OCI-LY1 (cell line): ENCODE results near the gene CASP10.

Source experiments
- EZH2 ChIP-seq: fragments of 200-600 bp; sonication (generic), shearing (Covaris generic); IDR thresholded peaks from 2 replicates; pipeline ENCODE4 v1.8.0; 2017; ENCODE audit warnings: borderline replicate concordance, mixed run types, mild to moderate bottlenecking, antibody characterized with exemption, low read length, moderate library complexity, mixed read lengths
- TF ChIP-seq, protein P1 (sequence below): fragments of 200-600 bp; sonication (generic), shearing (Covaris generic); IDR thresholded peaks from 2 replicates; pipeline ENCODE4 v1.5.1; 2017; ENCODE audit warnings: mild to moderate bottlenecking, antibody characterized with exemption, low read length, moderate library complexity, mixed read lengths

DNA sequence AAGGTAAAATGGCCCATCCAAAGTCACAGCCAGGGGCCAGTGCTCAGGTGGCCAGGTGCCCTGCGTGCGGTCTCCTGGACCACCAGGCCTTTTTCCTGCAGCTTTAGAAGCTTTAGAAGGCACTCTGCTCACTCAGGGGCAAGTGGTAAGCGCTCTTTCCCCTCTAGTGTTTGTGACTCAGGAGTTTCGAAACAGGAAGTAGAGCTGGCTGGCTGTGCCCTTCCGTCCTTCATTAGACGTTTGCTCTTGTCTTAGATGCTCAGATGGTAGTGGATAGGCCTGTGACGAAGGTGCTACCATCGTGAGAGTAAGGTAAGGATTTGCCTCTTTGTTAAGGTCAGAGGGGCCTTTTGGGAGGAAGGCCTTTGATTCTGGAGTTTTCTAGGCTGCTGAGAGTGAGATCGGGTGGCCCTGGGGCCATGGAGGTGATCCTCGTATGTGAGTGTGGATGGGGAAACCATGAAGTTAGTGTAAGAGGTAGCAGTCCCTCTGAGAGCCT is 77.4 kb downstream of the CASP10 start, which contains the start of gene CASP8:
- TF ChIP-seq, protein P1, sequence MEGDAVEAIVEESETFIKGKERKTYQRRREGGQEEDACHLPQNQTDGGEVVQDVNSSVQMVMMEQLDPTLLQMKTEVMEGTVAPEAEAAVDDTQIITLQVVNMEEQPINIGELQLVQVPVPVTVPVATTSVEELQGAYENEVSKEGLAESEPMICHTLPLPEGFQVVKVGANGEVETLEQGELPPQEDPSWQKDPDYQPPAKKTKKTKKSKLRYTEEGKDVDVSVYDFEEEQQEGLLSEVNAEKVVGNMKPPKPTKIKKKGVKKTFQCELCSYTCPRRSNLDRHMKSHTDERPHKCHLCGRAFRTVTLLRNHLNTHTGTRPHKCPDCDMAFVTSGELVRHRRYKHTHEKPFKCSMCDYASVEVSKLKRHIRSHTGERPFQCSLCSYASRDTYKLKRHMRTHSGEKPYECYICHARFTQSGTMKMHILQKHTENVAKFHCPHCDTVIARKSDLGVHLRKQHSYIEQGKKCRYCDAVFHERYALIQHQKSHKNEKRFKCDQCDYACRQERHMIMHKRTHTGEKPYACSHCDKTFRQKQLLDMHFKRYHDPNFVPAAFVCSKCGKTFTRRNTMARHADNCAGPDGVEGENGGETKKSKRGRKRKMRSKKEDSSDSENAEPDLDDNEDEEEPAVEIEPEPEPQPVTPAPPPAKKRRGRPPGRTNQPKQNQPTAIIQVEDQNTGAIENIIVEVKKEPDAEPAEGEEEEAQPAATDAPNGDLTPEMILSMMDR = no peak; the same call in 1 of the 2 replicates
- no peak for TF ChIP-seq EZH2
